Fibroblast of skin of right biceps (primary cell): Measurements from ENCODE around the gene CALHM3.
"Not testable (repeated sequence)": the region's sequence is repeated elsewhere in the genome, so short reads cannot be mapped to it uniquely, and the experiment has no call there.

Experiments
- DNase-seq: peaks from one replicate; pipeline ENCODE4 v3.0.0-alpha.2; 2013

The CALHM3 gene, protein sequence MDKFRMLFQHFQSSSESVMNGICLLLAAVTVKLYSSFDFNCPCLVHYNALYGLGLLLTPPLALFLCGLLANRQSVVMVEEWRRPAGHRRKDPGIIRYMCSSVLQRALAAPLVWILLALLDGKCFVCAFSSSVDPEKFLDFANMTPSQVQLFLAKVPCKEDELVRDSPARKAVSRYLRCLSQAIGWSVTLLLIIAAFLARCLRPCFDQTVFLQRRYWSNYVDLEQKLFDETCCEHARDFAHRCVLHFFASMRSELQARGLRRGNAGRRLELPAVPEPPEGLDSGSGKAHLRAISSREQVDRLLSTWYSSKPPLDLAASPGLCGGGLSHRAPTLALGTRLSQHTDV

DNA sequence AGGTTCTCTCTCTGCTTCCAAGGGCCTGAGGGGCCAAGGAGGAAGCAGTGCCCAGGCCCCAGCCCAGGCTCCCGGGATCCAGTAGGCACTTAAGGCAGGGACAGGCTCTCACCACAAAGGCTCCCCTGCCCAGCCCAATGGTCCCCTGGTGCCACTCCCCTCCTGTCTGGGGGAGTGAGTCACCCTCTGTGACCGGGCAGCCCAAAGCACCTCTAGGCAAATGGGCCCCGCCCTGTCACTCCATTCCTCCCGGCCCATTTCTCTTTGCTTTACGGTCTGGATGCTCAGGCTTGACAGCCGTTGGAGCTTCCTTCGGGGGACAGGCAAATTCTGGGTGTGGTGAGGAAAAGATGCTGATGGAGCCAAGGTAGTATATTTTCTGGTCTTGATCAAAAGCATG is at the start of gene CALHM3:
CALHM3 (minus strand) TSS at position 106 of the 400 bp plus-strand sequence. CDS start 208 bp downstream, outside the sequence.
- DNase-seq = no peak

DNA sequence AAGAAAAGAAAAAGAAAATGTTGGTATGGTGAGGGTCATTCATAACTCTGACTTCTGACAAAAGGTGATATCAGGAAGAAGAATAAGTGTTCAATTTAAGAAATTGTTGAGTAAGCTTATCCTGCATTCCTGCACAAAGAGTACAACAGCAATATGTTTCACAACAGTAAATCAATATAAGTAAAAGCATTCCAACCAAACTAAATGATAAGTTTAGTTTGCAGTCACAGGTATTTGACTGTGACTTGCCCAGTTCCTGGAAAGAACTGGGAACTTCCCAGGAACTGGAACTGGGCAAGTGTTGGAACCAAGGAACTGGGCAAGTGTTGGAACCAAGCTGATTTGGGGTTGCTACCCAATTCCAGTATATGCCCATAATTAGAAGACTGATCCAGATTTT is 49.5 kb upstream of the CALHM3 start:
- DNase-seq = no peak

DNA sequence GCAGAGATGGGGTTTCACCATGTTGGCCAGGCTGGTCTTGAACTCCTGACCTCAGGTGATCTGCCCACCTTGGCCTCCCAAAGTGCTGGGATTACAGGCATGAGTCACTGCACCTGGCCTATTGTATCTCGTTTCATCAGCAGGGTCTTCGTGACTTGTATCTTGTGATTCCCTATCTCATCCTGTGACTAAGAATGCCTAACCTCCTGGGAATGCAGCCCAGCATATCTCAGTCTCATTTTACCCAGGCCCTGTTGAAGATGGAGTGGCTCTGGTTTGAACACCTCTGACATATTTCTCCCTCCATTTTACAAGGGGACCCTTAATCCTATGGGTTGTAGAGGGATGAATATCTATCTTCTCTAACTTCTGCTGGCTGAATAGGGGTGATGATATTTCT is 48.4 kb upstream of the CALHM3 start:
- peak; percentile 55 for DNase-seq

DNA sequence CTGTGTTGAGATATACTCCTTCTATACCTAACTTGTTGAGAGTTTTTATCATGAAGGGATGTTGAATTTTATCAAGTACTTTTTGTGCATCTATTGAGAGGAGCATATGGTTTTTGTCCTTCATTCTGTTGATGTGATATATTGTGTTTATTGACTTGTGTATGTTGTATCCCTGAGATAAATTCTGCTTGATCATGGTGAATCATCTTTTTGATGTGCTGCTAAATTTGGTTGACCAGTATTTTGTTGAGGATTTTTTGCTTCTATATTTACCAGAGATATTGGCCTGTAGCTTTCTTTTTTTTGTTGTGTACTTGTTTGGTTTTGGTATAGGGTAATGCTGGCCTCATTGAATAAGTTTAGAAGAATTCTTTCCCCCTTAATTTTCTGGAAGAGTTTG is 46.9 kb upstream of the CALHM3 start:
- no peak for DNase-seq

DNA sequence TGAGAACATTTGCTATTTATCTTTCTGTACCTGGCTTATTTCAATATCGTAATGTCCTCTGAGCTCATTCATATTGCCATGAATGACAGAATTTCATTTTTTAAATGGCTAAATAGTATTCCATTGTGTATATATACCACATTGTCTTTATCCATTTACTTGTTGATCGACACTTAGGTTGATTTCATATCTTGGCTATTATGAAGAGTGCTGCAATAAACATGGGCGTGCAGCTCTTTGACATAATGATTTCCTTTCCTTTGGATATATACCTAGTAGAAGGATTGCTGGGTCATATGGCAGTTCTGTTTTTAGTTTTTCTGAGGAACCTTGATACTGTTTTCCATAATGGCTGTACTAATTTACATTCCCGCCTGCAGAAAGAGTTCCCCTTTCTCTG is 44.6 kb upstream of the CALHM3 start:
- DNase-seq = no peak

DNA sequence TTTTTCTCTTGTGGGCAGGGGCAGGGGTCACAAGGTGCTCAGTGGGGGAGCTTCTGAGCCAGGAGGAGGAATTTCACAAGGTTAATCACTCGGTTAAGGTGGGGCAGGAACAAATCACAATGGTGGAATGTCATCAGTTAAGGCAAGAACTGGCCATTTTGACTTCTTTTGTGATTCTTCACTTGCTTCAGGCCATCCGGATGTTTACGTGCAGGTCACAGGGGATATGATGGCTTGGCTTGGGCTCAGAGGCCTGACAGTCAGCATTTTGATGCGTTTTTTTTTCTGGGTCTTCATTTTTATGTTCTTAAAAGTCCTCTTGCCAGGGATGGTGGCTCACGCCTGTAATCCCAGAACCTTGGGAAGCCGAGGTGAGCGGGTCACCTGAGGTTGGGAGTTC is 43.0 kb upstream of the CALHM3 start:
- DNase-seq = not testable (repeated sequence)

DNA sequence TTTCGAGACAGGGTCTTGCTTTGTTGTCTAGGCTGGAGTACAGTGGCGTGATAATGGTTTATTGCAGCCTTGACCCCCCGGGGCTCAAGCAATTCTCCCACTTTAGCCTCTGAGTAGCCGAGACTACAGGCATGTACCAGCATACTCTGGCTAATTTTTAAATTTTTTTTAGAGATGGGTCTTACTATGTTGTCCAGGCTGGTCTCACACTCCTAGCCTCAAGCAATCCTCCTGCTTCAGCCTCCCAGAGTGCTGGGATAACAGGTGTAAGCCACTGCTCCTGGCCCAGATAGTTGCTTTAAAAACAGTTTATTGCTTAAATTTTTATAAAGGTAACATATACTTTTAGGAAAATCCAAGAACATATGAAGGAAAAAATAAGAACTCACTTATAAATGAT is 40.8 kb upstream of the CALHM3 start:
- DNase-seq = no peak

DNA sequence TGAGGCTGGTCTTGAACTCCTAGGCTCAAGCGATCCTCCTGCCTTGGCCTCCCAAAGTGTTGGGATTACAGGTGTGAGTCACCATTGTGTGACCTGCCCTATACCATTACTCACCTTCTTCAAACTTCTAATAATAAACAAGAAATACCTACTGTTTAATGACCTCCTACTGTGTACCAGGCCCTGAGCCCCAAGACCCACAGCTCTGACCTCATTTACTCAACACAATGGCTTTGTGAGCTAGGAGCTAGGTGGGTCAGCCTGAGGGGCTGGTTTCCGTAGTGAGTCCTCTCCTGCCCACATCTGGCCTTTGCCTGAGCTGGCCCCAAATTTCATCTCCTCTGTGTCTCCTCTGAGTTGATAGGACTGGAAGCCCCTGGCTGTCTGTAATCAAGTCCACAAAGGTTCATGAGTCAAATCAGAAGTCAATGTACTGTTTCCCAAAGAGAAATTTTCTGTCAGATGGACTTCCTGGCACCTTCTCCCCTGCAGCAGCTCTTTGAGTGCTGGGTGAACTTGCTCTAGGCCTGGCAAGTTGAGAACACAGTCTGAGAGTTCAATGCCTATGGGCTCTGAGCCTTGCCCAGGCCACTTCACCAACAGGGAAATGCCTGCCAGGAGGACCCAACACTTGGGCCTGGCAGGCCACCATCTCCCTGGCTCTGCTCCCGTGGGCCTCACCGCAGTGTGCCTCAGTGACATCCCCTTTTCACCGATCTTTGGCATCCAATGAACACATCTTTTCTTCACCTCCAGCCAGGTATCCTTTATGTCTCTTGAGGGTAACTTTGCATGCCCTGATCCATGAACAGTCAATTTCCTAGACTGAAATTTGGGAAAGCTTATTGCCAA is 38.4 kb upstream of the CALHM3 start:
- DNase-seq = no peak

DNA sequence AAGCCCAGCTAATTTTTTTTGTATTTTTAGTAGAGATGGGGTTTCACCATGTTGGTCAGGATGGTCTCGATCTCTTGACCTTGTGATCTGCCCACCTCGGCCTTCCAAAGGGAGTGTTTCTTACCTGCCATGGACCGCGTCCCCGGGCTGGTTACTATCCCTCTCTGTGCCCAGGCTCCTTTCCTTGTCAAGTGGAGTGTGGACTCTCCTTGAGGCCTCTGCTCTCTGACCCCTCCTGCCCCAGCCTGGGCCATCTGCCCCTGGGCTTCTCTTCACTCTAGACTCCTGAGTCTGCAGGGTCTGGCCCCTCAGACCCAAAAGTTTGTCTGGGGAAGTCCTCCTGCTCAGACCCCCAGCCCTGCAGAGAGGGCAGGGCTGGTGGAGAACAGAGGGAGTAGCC is 35.2 kb upstream of the CALHM3 start:
- DNase-seq = no peak

DNA sequence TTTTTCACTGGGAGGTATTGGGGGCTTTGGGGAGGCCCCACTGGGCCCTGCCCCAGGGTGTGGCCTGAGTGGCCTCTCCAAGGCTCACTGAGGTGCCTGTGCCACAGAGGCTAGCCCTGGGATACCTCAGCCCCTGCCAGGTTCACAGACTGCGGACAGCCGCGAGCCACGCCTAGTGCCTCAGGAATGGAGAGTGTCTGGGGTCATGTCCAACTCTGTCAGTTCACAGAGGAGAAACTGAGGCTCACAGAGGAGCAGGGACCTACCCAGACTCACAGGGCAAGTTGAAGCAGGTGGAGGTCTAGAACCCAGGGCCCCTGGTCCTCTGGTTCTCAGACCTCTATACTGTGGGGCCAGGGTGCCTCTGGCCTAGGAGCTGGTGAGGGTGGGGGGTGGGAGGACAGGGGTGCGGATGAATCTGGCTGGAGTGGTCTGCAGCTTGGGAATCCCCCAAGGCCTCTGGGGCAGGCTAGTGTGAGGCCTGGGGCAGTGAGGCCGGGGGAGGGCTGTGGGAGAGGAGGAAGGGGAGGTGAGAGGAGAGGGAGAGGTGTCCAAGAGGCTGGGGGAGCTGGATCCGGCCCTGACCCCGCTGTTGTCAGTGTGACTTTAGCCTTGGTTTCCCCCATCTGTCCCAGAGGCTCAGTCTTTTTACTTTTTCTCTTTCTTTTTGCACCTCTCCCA is 34.5 kb upstream of the CALHM3 start:
- DNase-seq = no peak

DNA sequence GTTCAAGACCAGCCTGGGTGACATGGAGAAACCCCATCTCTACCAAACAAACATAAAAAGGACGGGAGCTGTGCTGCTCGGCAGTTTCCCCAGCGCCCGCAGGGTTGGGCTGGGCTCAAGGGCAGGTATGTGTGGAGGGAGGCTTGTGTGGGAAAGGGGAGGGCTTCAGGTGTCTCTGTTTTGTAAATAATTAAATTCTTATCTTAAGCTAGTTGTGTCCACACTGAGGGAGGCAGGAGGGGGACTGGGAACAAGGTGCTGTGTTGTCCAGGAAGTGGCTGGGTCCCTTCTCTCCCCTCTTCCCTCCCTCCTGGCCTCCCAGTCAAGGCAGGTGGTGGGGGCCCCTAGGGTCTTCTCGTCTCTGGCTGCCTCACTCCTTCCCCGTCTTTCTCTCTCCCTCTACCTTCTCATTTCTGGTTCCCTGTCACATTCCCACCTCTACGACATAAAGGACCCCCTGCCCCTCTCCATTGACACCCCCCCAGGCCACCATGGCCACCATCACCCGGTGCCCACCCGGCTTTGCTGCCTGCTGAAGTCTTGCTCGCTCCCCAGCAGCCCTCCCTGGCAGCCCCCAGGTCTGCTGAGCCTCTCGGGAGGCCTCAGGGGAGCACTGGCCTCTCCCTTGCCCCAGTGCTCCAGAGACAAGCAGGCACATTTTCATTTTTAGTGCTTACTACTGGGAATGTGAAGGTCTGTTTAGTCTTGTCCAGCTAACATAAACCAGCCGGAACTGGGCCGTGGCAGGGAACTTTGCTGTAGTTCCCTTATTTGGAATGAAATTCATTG is 33.7 kb upstream of the CALHM3 start:
- DNase-seq = no peak

DNA sequence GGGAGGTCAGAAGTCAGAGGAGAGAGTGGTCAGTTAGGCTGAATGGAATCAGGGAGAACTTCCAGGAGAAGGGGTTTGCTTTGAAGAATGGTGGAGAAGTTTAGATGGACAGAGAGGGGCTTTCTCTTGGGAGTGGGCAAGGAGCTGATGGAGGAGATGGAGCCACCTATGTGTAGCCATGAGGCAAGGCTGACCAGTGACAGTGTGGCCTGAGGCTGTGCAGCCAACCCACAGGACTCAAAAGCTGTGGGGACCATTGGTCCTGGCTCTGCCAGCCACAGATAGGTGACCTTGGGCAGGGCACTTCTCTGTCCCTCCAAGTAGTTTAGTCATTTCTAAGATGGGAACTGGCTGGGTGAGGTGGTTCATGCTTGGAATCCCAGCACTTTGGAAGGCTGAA is 33.1 kb upstream of the CALHM3 start:
- no peak for DNase-seq

DNA sequence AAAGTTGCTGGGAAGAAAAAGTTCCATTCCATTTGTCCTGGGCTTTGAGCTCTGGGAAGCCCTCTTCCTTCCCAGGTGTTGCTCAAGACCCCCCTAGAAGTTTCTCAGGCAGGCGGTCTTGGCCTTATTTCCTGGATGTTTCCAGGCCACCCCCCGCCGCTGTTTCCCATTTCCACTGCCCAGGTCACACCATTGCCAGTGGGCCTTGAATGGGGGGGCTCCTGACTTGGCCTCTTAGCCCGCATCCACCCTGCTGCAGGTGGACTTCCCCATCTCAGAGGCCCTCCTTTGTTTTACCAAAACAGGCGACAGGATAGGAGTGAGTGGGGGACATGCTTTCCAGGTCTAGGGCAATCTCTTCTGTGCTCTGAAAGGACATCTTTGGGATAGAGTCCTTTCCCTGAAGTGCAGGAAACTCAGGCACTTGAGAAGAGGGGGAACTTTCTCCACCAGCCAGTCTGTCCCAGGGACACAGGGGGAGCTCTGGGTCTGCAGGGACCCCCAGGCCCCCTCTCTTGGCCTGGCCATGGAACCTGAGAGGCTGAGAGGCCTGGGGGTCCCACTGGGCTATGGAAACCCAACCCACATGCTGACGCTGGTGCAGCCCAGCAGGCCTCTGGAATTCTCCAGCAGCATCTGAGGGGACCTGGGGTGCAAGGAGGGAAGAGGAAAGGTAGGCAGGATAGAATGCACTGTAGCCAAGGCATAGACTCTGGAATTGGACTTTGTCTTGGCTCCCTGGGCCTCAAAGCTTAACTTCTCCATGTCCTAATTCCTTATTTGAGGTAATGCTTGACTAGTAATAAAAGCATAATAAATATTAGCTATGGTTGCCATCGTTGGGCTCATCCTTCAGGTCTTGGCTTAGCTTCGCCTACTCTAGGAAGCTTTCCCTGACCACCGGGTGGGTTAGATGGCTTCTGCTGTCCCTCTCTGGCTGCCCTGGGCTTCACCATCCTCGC is 32.0 kb upstream of the CALHM3 start:
- no peak for DNase-seq

DNA sequence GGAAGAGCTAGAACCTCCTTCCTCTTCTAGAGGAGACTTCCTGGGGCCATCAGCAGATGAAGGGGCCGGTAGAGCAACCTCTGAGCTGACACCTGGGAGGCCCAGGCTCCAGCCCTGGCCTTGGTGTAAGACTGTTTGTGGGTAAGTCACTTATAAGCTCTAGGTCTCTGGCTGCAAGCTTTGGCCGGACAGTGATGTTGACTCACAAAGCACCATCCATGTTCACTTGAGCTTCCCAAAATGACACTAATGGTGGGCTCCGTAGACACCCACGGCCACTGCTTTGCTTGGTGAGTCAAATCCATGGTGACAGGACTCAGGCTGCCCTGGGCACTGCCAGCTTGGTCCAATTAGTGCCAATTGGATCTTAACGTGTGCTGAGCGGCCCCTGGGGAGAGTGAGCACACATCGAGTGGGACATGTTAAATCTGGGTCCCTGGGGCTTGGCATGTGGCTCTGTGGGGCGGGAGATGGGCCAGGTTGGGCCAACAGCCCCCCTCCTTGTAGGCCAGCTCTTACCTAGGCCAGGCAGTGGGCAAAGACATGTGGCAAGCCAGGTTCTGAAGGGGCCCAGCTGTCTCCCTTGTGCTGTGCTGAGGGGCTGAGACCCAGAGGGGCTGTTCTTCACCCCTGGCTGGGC is 31.1 kb upstream of the CALHM3 start:
- no peak for DNase-seq

DNA sequence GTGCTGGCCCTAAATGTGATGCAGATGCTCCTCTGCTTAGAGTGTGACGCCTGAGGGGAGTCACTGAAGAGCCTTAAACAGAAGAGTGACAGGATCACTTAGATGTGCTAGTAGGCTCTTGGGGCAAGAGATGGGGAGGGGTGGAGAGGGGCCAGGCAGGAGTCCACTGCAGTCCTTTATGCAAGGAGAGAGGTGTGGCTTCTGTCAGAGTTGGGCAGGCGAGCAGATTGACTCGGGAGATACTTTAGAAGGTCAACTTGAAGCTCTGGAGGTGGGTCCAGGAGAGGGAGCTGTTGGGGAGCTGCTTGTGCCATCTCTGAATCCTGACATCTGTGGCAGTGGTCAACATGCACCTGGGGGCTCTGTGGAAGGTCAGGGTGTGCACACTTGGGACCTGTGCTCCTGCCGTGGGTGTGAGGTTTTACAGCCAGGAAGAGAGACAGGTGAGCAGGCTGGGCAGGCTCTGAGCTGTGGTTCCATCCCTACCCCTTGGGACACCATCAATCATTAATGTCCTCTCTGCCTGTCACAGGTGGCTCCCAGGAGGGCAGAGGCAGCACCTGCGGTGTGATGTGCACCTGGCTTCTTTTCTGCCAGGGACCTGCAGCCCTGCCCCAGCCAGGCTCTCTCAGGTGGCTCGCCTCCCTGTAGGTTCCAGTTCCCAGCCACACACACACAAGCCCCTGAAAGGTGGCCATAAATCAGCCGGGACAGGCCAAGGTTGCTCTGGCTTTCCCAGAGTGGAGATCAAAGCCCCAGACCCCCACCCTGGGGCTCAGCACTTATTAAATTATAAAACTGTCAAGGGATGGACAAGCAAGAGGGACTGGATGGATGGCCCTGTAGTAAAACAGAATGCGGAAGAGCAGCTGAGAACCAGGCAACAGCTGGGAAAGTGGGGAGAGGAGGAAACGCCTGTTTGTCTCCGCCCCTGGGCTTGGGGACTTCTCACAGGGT is 28.5 kb upstream of the CALHM3 start:
- DNase-seq = no peak

DNA sequence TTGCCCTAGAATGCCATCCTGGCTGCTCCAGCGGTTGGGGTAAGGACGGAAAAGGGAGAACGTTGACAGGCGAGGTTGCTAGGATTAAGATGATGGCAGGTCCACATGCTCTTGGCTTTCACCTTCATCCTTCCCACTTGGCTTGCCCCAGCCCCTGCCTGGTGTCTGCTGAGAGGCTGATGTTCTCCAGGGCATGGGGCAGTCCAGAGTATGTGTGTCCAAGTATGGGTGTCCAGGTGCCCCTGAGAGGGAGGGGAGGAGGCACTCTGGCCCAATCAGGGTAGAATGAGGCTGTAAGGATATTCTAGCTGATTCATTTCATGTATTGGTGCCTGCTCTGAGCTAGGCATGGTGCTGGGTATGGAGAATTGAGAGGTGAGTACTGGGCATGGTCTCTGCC is 27.0 kb upstream of the CALHM3 start:
- no peak for DNase-seq

DNA sequence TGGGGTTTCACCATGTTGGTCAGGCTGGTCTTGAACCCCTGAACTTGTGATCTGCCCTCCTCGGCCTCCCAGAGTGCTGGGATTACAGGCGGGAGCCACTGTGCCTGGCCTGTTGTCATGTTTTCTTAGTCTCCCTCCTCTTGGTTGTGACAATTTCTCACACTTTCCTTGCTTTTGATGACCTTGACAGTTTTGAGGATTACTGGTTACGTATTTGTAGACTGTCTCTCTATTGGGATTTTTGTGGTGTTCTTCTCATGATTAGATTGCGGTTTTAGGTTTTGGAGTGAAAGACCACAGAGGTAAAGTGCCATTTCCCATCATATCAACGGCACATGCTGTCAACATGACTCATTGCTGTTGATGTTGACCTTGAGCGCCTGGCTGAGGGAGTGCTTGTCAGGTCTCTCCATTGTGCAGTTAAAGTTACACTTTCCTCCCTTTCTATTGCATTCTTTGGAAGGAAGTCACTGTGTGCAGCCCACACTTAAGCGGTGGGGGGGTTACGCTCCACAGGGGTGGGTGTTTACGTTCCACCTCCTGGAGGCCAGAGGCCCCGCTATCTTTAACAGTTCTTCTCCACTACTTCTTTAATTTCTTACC is 25.2 kb upstream of the CALHM3 start:
- DNase-seq = peak; percentile 89

DNA sequence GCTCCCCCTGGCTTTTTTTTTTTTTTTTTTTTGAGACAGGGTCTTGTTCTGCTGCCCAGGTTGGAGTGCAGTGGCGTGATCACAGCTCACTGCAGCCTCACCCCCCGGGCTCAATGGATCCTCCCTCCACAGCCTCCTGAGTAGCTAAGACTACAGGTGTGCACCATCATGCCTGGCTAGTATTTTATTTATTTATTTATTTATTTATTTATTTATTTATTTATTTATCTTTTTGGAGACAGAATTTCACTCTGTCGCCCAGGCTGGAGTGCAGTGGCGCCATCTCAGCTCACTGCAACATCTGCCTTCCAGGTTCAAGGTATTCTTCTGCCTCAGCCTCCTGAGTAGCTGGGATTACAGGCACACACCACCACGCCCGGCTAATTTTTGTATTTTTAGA is 24.7 kb upstream of the CALHM3 start:
- DNase-seq = not testable (repeated sequence)

DNA sequence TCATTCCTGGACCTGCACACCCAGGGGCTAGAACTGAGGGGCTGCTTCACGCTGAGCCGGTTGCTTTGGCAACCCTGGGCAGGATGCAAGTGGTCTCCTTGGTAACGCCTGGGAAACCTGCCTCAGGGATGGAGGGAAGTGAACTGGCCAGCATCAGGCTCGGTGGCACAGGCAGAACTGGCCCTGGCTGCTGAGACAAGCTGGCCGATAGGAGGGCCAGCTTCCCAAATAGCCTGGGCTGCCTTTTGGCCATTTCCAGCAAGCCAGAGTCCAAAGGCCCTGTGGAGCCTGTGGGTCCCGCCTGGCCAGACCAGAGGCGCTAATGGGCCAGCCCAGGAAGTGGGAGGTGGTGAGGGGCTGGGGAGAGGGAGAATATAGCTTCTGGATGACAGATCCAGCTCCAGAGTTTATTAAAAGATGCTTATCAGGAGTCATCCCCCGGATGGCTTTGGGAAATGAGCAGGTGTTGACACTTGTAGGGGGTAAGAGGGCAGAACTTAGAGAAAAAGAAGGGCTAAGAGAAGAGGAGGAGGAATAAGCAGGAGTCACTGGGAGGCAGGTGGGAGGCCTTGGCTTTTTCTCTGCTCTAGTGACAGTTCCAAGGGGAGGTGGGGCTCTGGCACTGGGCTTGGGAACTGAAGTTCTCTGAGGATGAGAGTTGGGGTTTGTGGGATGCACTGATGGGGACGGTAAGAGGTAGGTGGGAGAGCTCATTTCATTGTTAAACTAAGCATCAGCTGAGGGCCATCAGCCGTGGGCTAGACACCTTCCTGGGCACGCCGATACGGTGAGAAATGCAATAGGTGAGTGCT is 24.0 kb upstream of the CALHM3 start:
- DNase-seq = no peak
